ENCODE results near the gene ZCCHC7.
"Not testable (repeated sequence)": the region's sequence is repeated elsewhere in the genome, so short reads cannot be mapped to it uniquely, and the experiment has no call there.

Gene ZCCHC7

DNA sequence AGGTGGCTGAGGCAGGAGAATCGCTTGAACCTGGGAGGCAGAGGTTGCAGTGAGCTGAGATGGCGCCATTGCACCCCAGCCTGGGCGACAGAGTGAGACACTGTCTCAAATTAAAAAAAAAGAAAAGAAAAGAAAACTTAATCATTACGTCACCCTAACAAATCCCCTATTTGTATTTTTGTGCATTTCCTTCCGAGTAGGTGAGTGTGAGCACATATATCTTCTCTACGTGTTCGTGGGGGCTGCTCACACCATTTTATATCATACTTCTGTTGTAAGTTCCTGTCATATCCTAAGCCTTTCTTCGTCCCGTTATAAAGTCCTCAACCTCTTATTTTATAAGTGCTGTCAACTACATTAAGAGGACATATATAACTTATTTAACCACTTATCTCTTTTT is 260.2 kb downstream of the ZCCHC7 start:
- no peak for DNase-seq

DNA sequence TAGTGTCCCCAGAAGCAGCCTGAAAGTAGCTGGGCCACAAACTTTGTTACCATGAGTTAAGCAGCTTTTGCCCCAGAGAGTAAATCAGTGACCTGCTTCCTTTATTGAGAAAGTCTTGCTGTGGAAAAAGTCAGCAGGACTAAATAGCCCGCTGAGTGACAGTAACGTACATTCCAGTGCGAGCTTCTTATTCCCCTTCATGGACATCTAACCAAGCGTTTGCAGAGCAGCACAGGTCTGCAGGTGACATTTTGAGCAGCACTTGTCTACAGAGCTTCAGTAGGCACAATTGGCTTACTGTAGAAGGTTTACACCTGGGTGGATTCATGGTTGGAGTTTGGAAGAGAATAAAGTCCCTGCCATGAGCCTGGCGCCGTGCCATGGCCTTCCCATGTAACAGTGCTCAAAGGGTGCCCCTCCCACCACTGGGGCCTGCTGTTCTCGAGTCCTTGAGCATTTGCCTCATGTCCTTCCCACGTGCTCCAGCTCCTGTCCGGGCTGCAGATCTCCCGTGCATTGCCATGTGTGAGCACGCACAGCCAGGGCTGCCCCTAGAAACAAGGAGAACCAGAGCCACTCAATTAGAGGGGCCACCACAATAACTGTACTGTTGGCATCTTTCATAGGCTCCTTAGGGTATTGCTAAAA is 260.8 kb downstream of the ZCCHC7 start:
- DNase-seq, result no peak

DNA sequence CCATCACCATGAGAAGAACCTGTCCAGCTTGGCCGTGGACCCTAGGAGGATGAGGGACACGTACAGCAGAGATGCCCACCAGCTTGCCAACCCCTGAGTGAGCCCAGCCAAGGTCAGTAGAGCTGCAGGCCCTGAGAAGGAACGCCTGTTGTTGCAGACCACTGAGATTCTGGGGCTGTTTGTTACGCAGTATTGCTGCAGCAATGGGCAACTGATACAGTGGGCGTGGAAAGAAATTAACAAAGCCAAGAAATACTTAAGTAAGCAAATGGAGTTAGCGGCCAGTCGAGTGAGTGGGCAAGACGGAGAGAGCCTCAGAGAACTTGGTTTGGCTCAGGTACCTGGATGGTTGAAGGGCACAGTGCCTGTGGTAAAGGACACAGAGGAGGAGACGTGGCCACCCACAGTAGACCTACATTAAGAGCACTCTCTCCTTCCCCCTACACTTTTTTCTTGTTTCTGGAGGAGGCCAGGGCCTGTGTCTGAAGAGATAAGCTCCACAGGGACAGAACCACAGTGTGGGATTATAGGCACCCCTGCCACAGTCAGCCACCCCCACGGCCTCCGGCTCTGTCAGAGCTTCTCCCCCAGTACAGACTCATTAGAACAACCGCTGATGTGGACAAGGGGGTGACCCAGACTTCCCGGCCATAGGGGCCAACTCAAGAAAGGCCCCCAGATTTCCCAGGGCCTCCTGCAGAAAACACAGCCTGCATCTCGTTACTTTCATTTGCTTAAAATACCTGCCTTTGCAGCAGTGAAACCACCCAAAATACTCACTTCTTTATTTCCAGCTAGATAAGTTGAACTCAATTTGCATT is 262.0 kb downstream of the ZCCHC7 start:
- DNase-seq, result no peak

DNA sequence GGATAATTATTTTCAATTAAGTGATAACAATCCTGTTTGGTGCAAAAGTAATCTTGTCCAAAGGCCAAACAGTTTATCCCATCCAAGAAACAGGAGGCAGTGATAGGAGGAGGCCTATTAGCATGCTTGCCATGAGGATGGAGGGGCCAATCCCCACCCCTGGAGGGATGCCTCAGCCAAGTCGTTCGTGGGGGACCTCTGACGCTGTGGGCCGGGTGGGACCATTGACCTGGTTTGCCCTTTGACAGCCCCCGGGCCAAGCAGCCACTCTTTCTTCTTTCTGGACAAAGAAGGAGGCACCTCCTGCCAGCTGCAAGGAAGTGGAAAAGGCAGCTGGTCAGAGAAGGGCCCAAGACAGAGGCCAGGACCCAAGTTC is 262.6 kb downstream of the ZCCHC7 start:
- no peak for DNase-seq

DNA sequence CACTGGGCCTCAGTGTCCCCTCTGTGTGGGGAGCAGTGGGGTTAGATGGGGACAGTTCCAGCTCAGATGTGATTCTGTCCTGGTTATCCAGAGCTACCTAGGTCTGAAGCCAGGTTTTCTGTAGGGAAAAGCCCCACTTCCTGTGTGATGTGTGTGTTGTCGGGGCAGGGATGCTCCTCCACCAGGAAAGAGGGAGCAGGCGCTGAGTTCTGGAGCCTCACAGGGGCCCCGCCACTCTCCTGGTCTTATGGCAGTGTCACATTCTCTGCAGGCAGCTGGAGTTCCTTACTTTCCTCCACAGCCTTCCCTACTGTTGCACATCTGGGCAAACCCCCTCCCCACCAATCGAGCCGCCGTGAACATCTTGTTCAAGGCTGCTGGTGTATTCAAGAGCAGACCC is 263.0 kb downstream of the ZCCHC7 start:
- DNase-seq, result no peak

DNA sequence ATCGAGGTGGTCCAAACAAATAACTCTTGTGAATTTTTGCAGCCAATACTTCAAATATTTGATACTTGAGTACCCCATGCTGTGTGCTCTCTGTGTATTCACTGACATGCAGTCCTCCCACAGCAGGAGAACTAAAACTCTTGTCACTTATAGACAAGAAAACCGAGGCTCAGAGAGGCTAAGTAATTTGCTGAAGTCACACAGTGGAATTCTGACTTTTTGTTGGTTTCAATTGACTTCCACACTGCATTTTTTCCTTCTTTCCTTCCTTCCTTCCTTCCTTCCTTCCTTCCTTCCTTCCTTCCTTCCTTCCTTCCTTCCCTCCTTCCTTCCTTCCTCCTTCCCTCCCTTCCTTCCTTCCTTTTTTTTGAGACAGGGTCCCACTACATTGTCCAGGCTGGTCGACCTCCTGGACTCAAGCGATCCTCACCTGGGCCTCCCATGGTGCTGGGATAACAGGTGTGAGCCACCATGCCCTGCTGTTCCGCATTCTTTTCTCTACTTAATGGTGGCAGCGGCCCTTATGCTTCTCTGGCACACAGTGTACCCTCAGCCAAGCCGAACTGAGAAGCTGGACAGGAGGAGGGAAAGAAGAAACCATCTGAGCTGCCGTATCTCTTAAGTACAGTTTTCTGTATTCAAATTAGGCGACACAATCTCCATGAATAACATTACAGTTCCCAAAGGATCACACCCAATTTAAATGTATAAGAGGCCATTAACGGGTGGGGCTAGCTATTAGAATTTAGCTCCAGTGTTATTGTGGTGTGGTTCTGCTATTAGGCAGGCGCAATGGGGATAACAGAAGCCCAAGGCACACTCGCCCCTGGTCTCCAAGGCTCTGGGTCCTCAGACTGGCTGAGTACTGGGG is 263.7 kb downstream of the ZCCHC7 start:
- DNase-seq, result no peak

DNA sequence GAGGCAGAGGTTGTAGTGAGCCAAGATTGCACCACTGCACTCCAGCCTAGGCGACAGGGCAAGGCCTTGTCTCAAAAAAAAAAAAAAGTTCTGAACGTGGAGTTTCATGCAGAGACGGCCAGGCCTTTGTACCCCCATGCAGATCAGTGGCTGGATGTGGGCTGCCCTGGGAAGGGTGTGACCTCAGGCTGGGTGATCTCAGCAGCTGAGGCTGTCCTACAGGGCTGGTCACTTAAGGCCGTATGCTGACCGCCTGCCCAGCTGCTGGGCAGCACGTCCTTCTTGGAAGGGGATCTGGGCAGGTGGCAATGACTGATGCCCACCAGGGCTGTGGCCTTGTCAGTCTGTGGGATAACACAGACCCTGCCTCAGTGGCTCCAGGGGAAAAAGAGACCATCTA is 264.9 kb downstream of the ZCCHC7 start:
- no peak for DNase-seq

DNA sequence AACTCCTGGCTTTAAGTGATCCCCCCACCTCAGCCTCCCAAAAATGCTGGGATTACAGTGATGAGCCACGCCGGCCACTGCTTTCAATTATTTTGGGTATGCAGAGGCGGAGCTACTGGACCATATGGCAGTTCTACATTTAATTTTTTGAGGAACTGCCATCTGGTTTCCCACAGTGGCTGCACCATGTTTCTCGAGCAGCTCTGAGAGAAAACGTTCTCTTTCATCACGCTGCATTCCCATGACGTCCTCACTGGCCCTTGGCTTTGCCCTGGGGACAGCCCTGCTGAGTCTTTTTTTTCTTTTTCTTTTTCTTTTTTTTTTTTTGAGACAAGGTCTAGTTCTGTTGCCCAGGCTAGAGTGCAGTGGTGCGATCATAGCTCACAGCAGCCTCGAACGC is 266.6 kb downstream of the ZCCHC7 start:
- DNase-seq, result peak; percentile 20

DNA sequence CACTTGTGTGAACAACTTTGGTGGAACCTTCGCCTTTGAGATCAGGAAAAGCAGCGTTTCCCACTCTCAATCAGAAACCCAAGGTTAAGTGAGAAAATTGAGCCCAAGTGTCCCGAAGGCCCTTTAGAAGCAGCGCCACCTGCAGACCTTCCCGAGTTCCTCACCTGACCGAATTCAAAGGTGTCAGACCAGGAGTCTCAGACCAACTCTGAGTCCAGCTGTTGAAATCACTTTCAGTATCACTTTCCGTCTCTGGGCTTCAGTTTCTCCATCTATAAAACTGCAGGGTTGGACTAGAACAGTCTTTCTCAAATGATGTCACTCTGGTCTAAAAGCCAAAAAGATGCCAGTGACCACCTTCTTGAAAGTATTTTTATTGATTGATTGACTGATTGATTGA is 270.4 kb downstream of the ZCCHC7 start:
- no peak for DNase-seq

DNA sequence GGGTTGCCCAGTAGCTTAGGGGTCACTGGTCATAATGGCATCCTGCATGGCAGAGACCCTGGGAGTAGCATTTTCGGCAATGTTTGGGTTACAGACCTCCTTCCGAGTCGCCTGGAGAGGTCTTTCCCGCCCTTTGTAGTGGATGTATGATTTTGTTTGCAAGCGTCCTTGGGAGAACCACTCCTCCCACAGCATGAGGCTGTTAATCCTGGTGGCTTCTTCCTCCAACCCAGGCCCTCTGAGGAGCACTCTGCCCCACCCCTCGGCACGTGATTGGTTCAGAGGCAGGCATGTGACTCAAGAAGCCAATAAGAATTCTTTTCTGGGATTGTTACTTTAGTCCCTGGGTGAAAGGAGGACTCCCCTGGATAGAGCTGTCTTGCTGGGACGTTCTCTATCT is 271.9 kb downstream of the ZCCHC7 start:
- DNase-seq, result no peak

DNA sequence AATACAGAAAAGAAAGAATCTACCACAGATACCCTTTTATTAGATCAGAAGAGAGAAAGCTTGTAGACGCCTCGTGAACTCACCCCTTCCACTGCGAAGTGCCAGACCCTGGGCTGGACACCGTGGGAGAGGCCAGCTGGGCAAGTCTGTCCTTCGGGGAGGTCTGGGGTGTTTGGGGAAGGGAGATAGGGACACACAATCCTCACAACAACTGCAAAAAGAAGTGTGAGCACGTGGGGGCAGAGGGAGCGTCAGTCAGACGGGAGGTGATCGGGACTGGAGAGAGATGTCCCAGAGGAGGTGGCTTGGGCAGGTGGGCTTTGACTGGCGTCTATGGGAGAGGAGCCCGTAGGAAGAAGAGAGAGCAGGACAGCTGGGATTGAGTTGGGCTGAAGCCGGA is 274.9 kb downstream of the ZCCHC7 start:
- no peak for DNase-seq

DNA sequence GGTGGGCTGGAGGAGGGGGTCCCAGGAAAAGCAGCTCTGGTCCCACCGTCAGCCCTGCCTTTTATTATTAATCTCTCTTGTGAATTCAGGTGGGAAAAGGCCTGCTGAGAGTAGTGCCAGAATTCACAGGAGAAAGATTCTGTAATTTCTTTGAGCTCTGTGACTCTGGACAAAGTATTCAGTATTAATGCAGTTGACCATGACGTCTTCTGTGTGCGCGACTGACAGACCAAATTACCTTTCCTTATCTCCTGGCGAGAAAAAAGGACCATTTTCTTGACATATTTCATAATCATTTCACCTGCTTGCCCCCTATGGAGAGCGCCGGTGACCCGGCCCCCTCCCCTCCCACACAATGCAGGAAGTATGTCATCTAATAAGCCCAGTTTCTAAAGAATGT is 275.3 kb downstream of the ZCCHC7 start:
- DNase-seq, result no peak

DNA sequence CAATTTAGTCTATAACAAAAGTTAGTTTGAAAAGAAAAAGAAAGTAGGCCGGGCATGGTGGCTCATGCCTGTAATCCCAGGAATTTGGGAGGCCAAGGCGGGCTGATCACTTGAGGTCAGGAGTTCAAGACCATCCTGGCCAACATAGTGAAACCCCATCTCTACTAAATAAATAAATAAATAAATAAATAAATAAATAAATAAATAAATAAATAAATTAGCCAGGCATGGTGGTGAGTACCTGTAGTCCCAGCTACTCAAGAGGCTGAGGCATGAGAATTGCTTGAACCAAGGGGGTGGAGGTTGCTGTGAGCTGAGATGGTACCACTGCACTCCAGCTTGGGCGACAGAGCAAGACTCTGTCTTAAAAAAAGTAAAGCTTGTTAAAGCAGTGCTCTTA is 277.6 kb downstream of the ZCCHC7 start:
- not testable (repeated sequence) for DNase-seq

DNA sequence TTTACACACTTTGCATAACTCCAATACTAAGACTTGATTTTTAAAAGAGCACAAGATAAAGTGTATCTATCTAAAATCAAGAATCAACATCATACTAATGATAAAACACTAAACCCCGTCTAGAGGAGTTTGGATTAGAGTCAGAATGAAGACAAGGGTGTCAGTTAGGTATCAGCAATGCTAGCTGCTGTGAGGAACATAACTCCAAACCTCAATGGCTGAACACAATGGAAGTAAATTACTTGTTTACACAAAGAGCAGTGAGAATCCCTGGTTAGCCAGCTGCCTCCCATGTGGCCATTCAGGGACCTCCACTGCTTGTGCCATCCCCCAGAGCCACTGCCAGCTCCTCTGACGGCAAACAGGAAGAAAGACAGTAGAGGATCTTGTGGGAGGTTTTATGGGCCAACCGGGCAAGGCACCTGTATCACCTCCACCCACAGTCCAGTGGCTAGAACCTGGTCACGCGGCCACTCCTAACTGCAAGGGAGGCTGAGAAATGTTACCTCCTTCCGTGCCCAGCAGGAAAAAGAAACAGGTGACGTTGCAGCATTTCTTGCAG is 278.2 kb downstream of the ZCCHC7 start:
- no peak for DNase-seq

DNA sequence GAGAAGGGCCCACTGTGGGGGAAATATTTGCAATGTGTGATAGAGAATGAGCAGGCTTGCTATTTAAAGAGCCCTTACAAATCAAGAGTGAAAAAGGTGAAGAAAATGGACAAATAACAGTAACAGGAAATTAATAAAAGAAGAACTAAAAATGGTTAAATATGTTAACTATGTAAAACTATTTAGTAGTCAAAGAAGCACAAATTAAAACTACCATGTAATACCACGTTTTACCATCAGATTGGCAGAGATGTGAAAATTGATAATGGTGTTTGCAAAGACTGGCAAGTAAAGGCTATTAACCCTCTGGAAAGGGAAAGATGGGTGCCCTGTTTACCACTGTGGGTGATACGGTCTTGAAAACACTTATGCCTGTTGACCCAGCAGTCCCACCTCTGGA is 279.0 kb downstream of the ZCCHC7 start:
- no peak for DNase-seq

DNA sequence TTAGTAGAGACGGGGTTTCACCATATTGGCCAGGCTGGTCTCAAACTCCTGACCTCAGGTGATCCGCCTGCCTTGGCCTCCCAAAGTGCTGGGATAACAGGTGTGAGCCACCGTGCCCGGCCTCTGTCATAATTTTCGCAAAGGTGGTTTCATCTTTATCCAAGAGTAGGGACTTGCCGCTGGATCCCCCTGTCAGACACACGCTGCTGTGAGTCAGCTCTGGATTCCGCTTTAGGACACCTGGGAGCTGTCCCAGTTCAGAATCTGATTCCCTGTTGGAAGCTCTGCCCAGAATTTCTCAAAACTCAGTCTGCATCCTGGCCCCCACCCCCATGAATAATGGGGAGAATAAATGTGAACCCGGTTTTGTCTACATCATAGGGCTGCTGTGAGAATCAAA is 284.2 kb downstream of the ZCCHC7 start:
- no peak for DNase-seq

DNA sequence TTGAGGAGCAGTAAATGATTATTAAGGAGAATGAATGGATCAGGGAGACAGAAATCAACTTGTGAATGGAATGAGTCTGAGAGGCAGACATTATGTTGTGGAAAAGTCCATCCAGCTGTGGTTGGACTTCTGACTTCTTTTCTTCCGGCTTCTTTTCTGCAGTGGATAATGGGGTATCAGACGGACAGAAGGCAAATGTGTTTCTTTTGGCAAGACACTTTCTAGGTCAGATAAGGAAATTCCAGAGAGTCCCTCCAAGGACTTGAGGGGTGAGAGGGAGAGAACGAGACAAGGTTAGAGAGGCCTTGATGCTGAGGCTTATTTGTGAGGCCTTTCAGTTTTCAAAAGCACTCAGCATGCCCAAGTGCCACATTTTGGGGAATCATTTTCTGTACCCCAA is 285.0 kb downstream of the ZCCHC7 start:
- DNase-seq, result no peak

DNA sequence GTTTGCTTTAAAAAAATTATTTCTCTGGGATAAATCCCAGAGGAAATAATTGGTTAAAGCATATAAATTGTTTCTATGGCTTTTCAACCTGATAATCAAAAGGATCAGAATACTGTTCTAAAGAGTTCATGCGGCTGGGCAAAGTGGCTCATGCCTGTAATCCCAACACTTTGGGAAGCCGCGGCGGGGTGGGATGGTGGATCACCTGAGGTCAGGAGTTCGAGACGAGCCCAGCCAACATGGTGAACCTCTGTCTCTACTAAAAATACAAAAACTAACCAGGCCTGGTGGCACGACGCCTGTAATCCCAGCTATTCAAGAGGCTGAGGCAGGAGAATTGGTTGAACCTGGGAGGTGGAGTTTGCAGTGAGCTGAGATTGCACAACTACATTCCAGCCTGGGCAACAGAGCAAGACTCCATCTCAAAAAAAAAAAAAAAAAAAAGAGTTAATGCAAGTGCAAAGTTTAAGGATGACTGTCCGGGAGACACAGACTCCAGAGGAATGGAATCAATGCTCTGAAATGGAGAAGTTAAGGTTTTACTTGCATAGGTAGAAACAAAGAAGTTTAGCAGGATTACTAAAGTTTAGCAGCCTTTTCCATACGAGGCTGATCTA is 285.5 kb downstream of the ZCCHC7 start:
- no peak for DNase-seq

DNA sequence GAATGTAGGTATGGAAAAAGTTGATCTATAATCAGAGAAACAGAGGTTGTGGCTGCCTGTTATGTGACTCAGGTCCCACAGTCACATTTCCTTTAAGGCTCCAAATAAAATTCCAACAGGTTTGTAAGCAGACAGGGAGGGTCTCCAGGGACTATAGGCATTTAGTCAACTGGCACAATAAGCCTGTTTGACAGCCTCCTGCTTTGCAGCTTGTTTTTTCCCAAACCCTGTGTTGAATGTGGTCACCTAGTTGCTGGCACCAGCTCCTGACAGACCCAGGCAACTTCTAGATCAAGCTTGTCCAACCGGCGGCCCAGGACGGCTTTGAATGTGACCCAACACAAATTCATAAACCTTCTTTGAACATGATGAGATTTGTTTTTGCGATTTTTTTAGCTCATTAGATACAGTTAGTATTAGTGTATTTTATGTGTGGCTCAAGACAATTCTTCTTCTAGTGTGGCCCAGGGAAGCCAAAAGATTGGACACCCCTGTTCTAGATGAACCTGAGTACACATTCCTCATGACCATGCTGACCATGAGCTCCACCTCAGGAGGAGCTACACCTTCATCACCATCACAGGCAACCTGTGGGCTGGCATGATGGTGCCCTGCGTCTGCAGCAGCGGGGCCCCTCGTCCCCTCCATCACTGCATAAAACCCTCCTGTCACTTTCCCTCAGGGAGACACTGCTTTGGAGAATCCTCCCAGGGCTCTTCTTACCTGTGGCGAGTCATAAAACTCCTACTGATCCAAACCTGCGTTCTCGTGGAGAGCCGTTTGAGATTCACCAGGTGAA is 286.4 kb downstream of the ZCCHC7 start:
- no peak for DNase-seq

DNA sequence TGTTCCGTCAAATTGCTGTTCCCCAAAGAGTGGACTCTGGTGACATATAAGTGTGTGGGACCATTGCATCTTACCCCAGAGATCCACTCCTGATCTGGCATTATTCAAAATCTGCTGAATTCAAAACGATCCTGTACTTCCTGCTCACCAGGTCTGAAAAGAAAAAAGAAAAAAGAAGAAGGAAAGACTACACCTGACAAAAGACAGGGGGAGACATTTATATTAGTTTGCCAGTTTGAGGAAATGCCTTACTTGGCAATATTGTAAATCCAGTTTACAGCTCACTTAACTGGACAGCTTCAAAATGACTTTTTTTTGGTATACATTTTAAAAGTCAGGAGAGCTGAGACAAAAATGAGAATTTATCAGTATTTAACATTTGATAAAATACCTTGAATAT is 287.1 kb downstream of the ZCCHC7 start:
- no peak for DNase-seq

All from fibroblast of skin of abdomen (primary cell).